NCI-H1105 treated with DMSO at 0.1 percent for 48 hours (cell line): ENCODE results near the gene PACSIN2.
"Not testable (repeated sequence)": the region's sequence is repeated elsewhere in the genome, so short reads cannot be mapped to it uniquely, and the experiment has no call there.

Experiments
- DNase-seq: peaks from one replicate; lab custom pipeline; 2025; lab: John Stamatoyannopoulos, UW

PACSIN2 gene

GRCh38 chr22:42945736-42946135 lies 69.2 kb downstream of the PACSIN2 start:
- no peak for DNase-seq

- DNase-seq = no peak
Observed at GRCh38 chr22:42945027-42945426, 69.9 kb downstream of the PACSIN2 start.

GRCh38 chr22:42944409-42944808 lies 70.5 kb downstream of the PACSIN2 start:
- DNase-seq = no peak

- no peak for DNase-seq
Observed at GRCh38 chr22:42943981-42944380, 71.0 kb downstream of the PACSIN2 start.

GRCh38 chr22:42942351-42942750 lies 72.6 kb downstream of the PACSIN2 start:
- DNase-seq = no peak

GRCh38 chr22:42939941-42940653 lies 74.9 kb downstream of the PACSIN2 start:
- no peak for DNase-seq

GRCh38 chr22:42939451-42939881 lies 75.5 kb downstream of the PACSIN2 start:
- DNase-seq = no peak

GRCh38 chr22:42938976-42939375 lies 76.0 kb downstream of the PACSIN2 start:
- DNase-seq = no peak

GRCh38 chr22:42938449-42938848 lies 76.5 kb downstream of the PACSIN2 start:
- DNase-seq = no peak

GRCh38 chr22:42937164-42937843 lies 77.6 kb downstream of the PACSIN2 start:
- no peak for DNase-seq

GRCh38 chr22:42936680-42937079 lies 78.3 kb downstream of the PACSIN2 start:
- DNase-seq = not testable (repeated sequence)

- no peak for DNase-seq
Observed at GRCh38 chr22:42934338-42934737, 80.6 kb downstream of the PACSIN2 start.

GRCh38 chr22:42933485-42934091 lies 81.4 kb downstream of the PACSIN2 start:
- no peak for DNase-seq

GRCh38 chr22:42932857-42933484 lies 82.0 kb downstream of the PACSIN2 start:
- DNase-seq = no peak

GRCh38 chr22:42932197-42932519 lies 82.8 kb downstream of the PACSIN2 start:
- no peak for DNase-seq

- no peak for DNase-seq
Observed at GRCh38 chr22:42931421-42932196, 83.3 kb downstream of the PACSIN2 start.

GRCh38 chr22:42930810-42931420 lies 84.0 kb downstream of the PACSIN2 start:
- no peak for DNase-seq

GRCh38 chr22:42929838-42930155 lies 85.2 kb downstream of the PACSIN2 start:
- no peak for DNase-seq

GRCh38 chr22:42928969-42929837 lies 85.7 kb downstream of the PACSIN2 start:
- DNase-seq = no peak

GRCh38 chr22:42927966-42928365 lies 87.0 kb downstream of the PACSIN2 start:
- DNase-seq = no peak

GRCh38 chr22:42926768-42927167 lies 88.2 kb downstream of the PACSIN2 start:
- DNase-seq = no peak
